ENCODE data around the gene RAB40A.
A peak's percentile ranks its signal among the peaks of the same experiment; 100 is the strongest.

RAB40A gene

GRCh38 chrX:103519389-103519788, at the start of gene RAB40A:
RAB40A (minus strand) TSS chrX:103519489; CDS start chrX:103500756, 18,733 bp downstream.
- DNase-seq (ENCODE audit: low read depth): no peak
- no peak within 1 kb of the TSS for H3K4me3 ChIP-seq (ENCODE audit: low read depth, low read length)

GRCh38 chrX:103565752-103566151, 46.5 kb upstream of the RAB40A start:
- DNase-seq (ENCODE audit: low read depth): peak; percentile 59

GRCh38 chrX:103565197-103565596, 45.9 kb upstream of the RAB40A start:
- no peak for DNase-seq (ENCODE audit: low read depth)
- H3K4me3 ChIP-seq (ENCODE audit: low read depth, low read length): no peak overlapping the region

More at GRCh38 chrX:103565752-103566151, 46.5 kb upstream of the RAB40A start:
- no peak overlapping the region for H3K4me3 ChIP-seq (ENCODE audit: low read depth, low read length)

GRCh38 chrX:103562801-103563200, 43.5 kb upstream of the RAB40A start:
- no peak overlapping the region for H3K4me3 ChIP-seq (ENCODE audit: low read depth, low read length)
- DNase-seq (ENCODE audit: low read depth): no peak

- no peak overlapping the region for H3K4me3 ChIP-seq (ENCODE audit: low read depth, low read length)
- DNase-seq (ENCODE audit: low read depth): no peak
Observed at GRCh38 chrX:103560256-103560655, 41.0 kb upstream of the RAB40A start.

GRCh38 chrX:103556963-103557612, 37.8 kb upstream of the RAB40A start:
- H3K4me3 ChIP-seq (ENCODE audit: low read depth, low read length): no peak overlapping the region
- no peak for DNase-seq (ENCODE audit: low read depth)

GRCh38 chrX:103554687-103555424, 35.6 kb upstream of the RAB40A start:
- H3K4me3 ChIP-seq (ENCODE audit: low read depth, low read length): peak overlapping the region; percentile 48
- no peak for DNase-seq (ENCODE audit: low read depth)

GRCh38 chrX:103552236-103552635, 32.9 kb upstream of the RAB40A start:
- no peak overlapping the region for H3K4me3 ChIP-seq (ENCODE audit: low read depth, low read length)
- DNase-seq (ENCODE audit: low read depth): no peak

- H3K4me3 ChIP-seq (ENCODE audit: low read depth, low read length): no peak overlapping the region
- DNase-seq (ENCODE audit: low read depth): no peak
Observed at GRCh38 chrX:103550415-103551051, 31.2 kb upstream of the RAB40A start.

GRCh38 chrX:103549916-103550315, 30.6 kb upstream of the RAB40A start:
- no peak for DNase-seq (ENCODE audit: low read depth)
- H3K4me3 ChIP-seq (ENCODE audit: low read depth, low read length): no peak overlapping the region

- DNase-seq (ENCODE audit: low read depth): peak; percentile 18
Observed at GRCh38 chrX:103540145-103540544, 20.9 kb upstream of the RAB40A start.

GRCh38 chrX:103539695-103540094, 20.4 kb upstream of the RAB40A start:
- DNase-seq (ENCODE audit: low read depth): no peak
- no peak overlapping the region for H3K4me3 ChIP-seq (ENCODE audit: low read depth, low read length)

More at GRCh38 chrX:103540145-103540544, 20.9 kb upstream of the RAB40A start:
- no peak overlapping the region for H3K4me3 ChIP-seq (ENCODE audit: low read depth, low read length)

GRCh38 chrX:103538728-103539127, 19.4 kb upstream of the RAB40A start:
- peak; percentile 16 for DNase-seq (ENCODE audit: low read depth)
- H3K4me3 ChIP-seq (ENCODE audit: low read depth, low read length): no peak overlapping the region

GRCh38 chrX:103537871-103538387, 18.6 kb upstream of the RAB40A start:
- DNase-seq (ENCODE audit: low read depth): no peak
- no peak overlapping the region for H3K4me3 ChIP-seq (ENCODE audit: low read depth, low read length)

GRCh38 chrX:103536732-103537131, 17.4 kb upstream of the RAB40A start:
- DNase-seq (ENCODE audit: low read depth): no peak
- no peak overlapping the region for H3K4me3 ChIP-seq (ENCODE audit: low read depth, low read length)

- DNase-seq (ENCODE audit: low read depth): peak; percentile 27
Observed at GRCh38 chrX:103536071-103536470, 16.8 kb upstream of the RAB40A start.

GRCh38 chrX:103535206-103535605, 15.9 kb upstream of the RAB40A start:
- DNase-seq (ENCODE audit: low read depth): no peak
- H3K4me3 ChIP-seq (ENCODE audit: low read depth, low read length): no peak overlapping the region

More at GRCh38 chrX:103536071-103536470, 16.8 kb upstream of the RAB40A start:
- no peak overlapping the region for H3K4me3 ChIP-seq (ENCODE audit: low read depth, low read length)

- H3K4me3 ChIP-seq (ENCODE audit: low read depth, low read length): peak overlapping the region; percentile 25
- peak; percentile 20 for DNase-seq (ENCODE audit: low read depth)
Observed at GRCh38 chrX:103533511-103534216, 14.4 kb upstream of the RAB40A start.

- DNase-seq (ENCODE audit: low read depth): peak; percentile 65
- no peak overlapping the region for H3K4me3 ChIP-seq (ENCODE audit: low read depth, low read length)
Observed at GRCh38 chrX:103531002-103531401, 11.7 kb upstream of the RAB40A start.

GRCh38 chrX:103530545-103530944, 11.3 kb upstream of the RAB40A start:
- no peak for DNase-seq (ENCODE audit: low read depth)
- no peak overlapping the region for H3K4me3 ChIP-seq (ENCODE audit: low read depth, low read length)

Measured in skeletal muscle cell (primary cell).